Activated T-cell treated with anti-CD3 and anti-CD28 coated beads, Interleukin-2, amount 50 U/mL, for 24 hours (primary cell): ENCODE data around the gene TNIK.

Source experiments
- DNase-seq: peaks from one replicate; pipeline ENCODE4 v3.0.0-alpha.2; 2020
- H3K27ac Mint-ChIP-seq: 2 replicates; pipeline ENCODE4 v1.8.0; 2020; ENCODE audit warnings: mild to moderate bottlenecking, mixed read lengths
- H3K27me3 Mint-ChIP-seq: 2 replicates; pipeline ENCODE4 v1.8.0; 2020; ENCODE audit warnings: mixed read lengths
- H3K36me3 Mint-ChIP-seq: 2 replicates; pipeline ENCODE4 v1.8.0; 2020; ENCODE audit warnings: low read depth, mixed read lengths
- H3K4me1 Mint-ChIP-seq: 2 replicates; pipeline ENCODE4 v1.8.0; 2020; ENCODE audit warnings: low read depth, mixed read lengths
- H3K4me3 Mint-ChIP-seq: 2 replicates; pipeline ENCODE4 v1.8.0; 2020; ENCODE audit warnings: mild to moderate bottlenecking, moderate library complexity, mixed read lengths
- H3K9me3 Mint-ChIP-seq: 2 replicates; pipeline ENCODE4 v1.8.0; 2020; ENCODE audit warnings: mixed read lengths

TNIK gene

DNA sequence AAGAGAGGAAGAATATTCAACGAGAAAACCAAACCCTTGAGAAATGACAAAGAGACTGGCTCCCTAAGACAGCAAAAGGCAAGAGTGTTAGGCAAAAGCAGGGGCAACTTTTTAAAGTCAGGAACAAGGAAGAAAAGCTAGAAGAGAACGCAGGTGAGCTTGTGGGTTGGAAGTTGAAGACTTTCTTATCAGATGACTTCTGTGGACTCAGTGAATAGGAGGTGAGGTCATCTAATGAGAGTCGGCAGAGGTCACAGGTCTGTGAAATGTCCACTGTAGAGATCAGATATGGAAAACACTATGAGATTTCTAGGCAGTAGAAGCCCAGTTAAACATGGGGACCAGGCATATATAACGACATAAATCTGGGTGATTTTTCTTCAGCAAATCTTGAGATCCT, 27.2 kb upstream of the TNIK start:
- peaks cover 22% of the 10 kb centered on the region for H3K4me1 Mint-ChIP-seq
- no peaks in the 10 kb centered on the region for H3K27me3 Mint-ChIP-seq
- no peak overlapping the region for H3K4me3 Mint-ChIP-seq
- H3K36me3 Mint-ChIP-seq, result no peaks in the 10 kb centered on the region
- H3K27ac Mint-ChIP-seq, result no peak overlapping the region
- DNase-seq, result no peak
- H3K9me3 Mint-ChIP-seq, result no peaks in the 10 kb centered on the region

- no peaks in the 10 kb centered on the region for H3K36me3 Mint-ChIP-seq
- no peak for DNase-seq
- H3K27ac Mint-ChIP-seq, result no peak overlapping the region
- H3K9me3 Mint-ChIP-seq, result no peaks in the 10 kb centered on the region
- no peak overlapping the region for H3K4me3 Mint-ChIP-seq
- H3K4me1 Mint-ChIP-seq, result peaks cover 17% of the 10 kb centered on the region
- H3K27me3 Mint-ChIP-seq, result no peaks in the 10 kb centered on the region
These were observed 25.1 kb upstream of the TNIK start for GRCh38 chr3:171485338-171485737.

- no peak for DNase-seq
- no peaks in the 10 kb centered on the region for H3K9me3 Mint-ChIP-seq
- no peaks in the 10 kb centered on the region for H3K36me3 Mint-ChIP-seq
- H3K4me1 Mint-ChIP-seq, result peaks cover 19% of the 10 kb centered on the region
- peak overlapping the region; percentile 38 for H3K27ac Mint-ChIP-seq
- no peaks in the 10 kb centered on the region for H3K27me3 Mint-ChIP-seq
- no peak overlapping the region for H3K4me3 Mint-ChIP-seq
These were observed 20.8 kb upstream of the TNIK start for GRCh38 chr3:171481011-171481410.

DNA sequence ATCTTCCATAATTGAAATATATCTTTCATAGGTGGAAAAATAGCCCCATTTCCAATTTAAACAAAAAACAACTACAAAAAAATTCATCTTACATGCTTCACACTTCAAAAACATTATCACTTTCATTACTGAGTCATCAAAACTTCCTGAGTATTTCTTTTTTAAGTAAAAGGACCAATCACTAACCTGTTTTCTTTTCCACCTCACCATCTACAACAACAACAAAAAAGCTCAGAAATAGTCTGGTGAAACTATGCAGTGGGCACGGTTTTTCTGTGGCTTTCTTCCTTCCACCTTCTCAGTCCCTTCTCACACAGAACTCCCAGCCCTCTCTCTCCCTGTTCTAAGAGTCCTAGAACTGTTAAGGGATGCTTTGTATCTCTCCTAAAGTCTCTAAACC, 20.3 kb upstream of the TNIK start:
- H3K4me1 Mint-ChIP-seq, result peaks cover 19% of the 10 kb centered on the region
- no peak for DNase-seq
- no peaks in the 10 kb centered on the region for H3K9me3 Mint-ChIP-seq
- no peaks in the 10 kb centered on the region for H3K36me3 Mint-ChIP-seq
- peak overlapping the region; percentile 14 for H3K4me3 Mint-ChIP-seq
- H3K27ac Mint-ChIP-seq, result peak overlapping the region; percentile 38
- no peaks in the 10 kb centered on the region for H3K27me3 Mint-ChIP-seq

DNA sequence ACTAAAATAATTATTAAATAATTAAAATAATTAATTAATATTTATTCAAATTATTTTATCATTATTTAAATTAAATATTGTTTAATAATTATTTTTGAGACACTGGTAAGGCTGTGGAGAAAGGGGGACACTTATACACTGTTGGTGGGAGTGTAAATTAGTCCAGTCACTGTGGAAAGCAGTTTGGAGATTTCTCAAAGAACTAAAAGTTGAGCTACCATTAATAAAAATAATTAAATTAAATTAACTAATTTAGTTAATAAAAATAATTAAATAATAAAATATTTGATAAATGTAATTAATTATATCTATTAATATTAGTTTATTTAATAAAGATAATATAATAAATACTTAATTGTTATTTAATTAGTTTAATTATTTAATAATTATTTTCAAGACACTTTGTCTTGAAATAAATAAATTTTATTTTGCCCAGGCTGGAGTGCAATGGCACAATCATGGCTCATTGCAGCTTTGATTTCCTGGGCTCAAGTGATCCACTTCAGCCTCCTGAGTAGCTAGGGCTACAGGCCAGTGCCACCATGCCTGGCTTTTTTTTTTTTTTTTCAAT, 16.4 kb upstream of the TNIK start:
- H3K4me3 Mint-ChIP-seq, result no peak overlapping the region
- DNase-seq, result no peak
- H3K27me3 Mint-ChIP-seq, result no peaks in the 10 kb centered on the region
- H3K36me3 Mint-ChIP-seq, result no peaks in the 10 kb centered on the region
- no peak overlapping the region for H3K27ac Mint-ChIP-seq
- peaks cover 18% of the 10 kb centered on the region for H3K4me1 Mint-ChIP-seq
- H3K9me3 Mint-ChIP-seq, result no peaks in the 10 kb centered on the region

DNA sequence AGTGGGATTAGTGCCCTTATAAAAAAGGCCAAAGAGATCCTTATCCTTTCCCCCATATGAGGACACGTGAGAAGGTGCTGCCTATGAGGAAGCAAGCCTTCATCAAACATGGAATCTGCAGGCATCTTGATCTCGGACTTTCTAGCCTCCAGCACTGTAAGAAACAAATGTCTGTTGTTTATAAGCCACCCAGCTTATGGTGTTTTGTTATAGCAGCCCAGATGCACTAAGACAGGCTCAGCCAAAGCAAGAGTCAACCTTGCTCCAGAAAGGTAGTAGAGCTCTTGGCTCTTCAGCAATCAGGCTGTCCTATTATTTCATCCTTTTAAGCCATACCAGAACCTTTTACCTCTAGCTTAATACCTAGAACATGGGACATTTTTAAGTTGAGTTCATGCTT, 12.3 kb upstream of the TNIK start:
- no peak for DNase-seq
- Mint-ChIP-seq H3K4me1 (no peaks in the 10 kb centered on the region), H3K4me3 (no peak overlapping the region), H3K9me3 (no peaks in the 10 kb centered on the region), H3K27me3 (no peaks in the 10 kb centered on the region), H3K27ac (no peak overlapping the region), H3K36me3 (no peaks in the 10 kb centered on the region)

DNA sequence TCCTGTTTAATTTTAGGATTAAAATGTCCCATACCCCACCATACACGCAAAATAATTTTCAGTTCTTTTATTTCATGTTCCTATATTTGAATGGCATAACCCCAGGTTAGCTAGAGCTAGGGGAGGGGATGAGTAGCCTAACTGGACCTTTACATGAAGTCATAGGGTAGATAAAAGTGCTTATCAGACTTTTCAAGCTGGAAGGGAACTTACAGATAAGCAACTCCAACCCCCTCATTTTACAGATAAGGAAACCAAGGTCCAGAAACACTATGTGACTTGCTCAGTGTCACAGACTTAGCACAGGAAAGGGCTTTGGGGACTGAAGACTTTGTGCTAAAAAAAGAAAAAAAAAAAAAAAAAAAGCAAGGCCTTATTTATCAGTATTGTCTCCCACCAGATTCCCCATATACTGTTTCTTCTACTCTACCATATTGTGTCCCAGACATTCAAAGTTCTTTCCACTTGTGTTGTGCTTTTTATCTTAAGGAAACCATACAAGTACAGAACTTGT, 10.6 kb upstream of the TNIK start:
- no peaks in the 10 kb centered on the region for H3K36me3 Mint-ChIP-seq
- H3K4me3 Mint-ChIP-seq, result no peak overlapping the region
- no peak for DNase-seq
- H3K4me1 Mint-ChIP-seq, result peaks cover 1% of the 10 kb centered on the region
- no peak overlapping the region for H3K27ac Mint-ChIP-seq
- no peaks in the 10 kb centered on the region for H3K27me3 Mint-ChIP-seq
- no peaks in the 10 kb centered on the region for H3K9me3 Mint-ChIP-seq

GRCh38 chr3:171469376-171469775, 9.2 kb upstream of the TNIK start:
- Mint-ChIP-seq H3K27me3 (no peaks in the 10 kb centered on the region), H3K4me3 (no peak overlapping the region), H3K9me3 (no peaks in the 10 kb centered on the region), H3K27ac (no peak overlapping the region), H3K4me1 (peaks cover 3% of the 10 kb centered on the region), H3K36me3 (no peaks in the 10 kb centered on the region)
- DNase-seq, result no peak

DNA sequence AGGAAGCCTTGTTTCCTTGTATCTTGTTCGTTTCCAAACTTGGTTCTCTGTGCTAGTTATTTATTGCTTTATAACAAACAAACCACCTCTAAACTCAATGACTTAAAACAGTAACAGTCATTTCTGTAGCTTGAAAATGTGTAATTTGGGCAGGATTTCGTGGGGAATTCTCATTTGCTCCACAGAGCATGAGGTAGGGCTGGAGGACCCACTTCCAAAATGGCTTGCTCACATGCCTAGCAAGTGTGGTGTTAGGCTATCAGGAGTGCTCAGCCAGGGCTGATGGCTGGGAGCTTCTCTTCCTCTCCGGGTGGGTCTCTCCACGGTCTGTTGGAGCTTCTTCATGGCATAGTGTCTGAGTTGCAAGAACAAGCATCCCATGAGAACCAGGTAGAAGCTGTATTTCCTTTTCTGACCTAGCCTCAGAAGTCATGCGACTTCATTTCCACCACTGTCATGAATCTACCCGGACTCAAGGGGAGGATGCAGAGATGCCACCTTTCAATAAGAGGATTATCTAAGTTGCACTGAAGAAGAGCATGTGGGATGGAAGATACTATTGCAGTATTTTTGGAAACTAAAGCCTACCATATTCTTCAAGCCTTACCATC, 8.2 kb upstream of the TNIK start:
- peaks cover 3% of the 10 kb centered on the region for H3K4me1 Mint-ChIP-seq
- no peaks in the 10 kb centered on the region for H3K27me3 Mint-ChIP-seq
- no peak for DNase-seq
- H3K9me3 Mint-ChIP-seq, result no peaks in the 10 kb centered on the region
- H3K4me3 Mint-ChIP-seq, result no peak overlapping the region
- no peaks in the 10 kb centered on the region for H3K36me3 Mint-ChIP-seq
- no peak overlapping the region for H3K27ac Mint-ChIP-seq

- H3K4me3 Mint-ChIP-seq, result no peak overlapping the region
- H3K4me1 Mint-ChIP-seq, result peaks cover 18% of the 10 kb centered on the region
- no peaks in the 10 kb centered on the region for H3K9me3 Mint-ChIP-seq
- no peaks in the 10 kb centered on the region for H3K27me3 Mint-ChIP-seq
- DNase-seq, result no peak
- H3K27ac Mint-ChIP-seq, result no peak overlapping the region
- peaks cover 5% of the 10 kb centered on the region for H3K36me3 Mint-ChIP-seq
These were observed 5.6 kb upstream of the TNIK start for GRCh38 chr3:171465763-171466162.

DNA sequence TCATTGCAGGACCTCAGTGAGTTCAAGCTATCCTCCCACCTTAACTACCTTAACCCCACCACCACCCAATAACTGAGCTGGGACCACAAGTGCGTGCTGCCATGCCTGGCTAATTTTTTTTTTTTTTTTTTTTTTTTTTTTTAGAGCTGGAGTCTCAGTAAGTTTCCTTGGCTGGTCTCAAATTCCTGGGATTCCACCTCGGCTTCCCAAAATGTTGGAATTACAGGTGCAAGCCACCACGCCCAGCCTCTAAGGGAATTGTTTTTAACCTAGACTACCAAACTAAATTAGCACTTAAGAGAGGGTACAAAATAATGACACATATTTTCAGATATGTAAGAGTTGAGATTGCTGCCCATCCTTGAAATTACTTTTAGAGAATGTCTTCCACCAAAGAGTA, 4.3 kb upstream of the TNIK start:
- no peak overlapping the region for H3K27ac Mint-ChIP-seq

DNA sequence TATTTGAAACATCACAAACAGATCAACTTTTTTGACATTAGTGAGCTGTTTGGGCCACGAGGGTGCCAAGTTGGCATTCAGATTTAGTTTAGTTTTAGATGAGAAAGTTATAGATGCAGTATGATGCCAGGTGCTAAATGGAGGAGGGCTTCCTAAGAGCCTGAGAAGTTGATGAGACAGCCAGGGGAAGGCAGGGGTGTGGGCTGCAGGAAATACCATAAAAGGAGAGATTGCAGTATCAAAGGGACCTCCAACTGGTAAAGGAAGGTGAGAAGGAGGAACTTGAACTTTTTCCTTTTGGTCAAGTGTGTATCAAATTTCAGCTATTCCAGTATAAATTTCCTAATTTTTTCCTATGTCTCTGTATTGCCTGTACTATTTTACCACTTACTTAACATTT, 2.0 kb upstream of the TNIK start:
- no peaks in the 10 kb centered on the region for H3K9me3 Mint-ChIP-seq
- no peak for DNase-seq
- peak overlapping the region; percentile 32 for H3K27ac Mint-ChIP-seq
- H3K27me3 Mint-ChIP-seq, result no peaks in the 10 kb centered on the region
- peaks cover 32% of the 10 kb centered on the region for H3K4me1 Mint-ChIP-seq
- peak overlapping the region; percentile 88 for H3K4me3 Mint-ChIP-seq
- peaks cover 24% of the 10 kb centered on the region for H3K36me3 Mint-ChIP-seq

More for the DNA sequence above, 4.3 kb upstream of the TNIK start:
- peaks cover 18% of the 10 kb centered on the region for H3K4me1 Mint-ChIP-seq
- peaks cover 12% of the 10 kb centered on the region for H3K36me3 Mint-ChIP-seq
- no peaks in the 10 kb centered on the region for H3K27me3 Mint-ChIP-seq
- no peaks in the 10 kb centered on the region for H3K9me3 Mint-ChIP-seq
- no peak for DNase-seq
- H3K4me3 Mint-ChIP-seq, result no peak overlapping the region

GRCh38 chr3:171461525-171461917, 1.3 kb upstream of the TNIK start:
- Mint-ChIP-seq H3K4me1 (peaks cover 39% of the 10 kb centered on the region), H3K36me3 (peaks cover 24% of the 10 kb centered on the region), H3K27me3 (no peaks in the 10 kb centered on the region), H3K27ac (peak overlapping the region; percentile 92), H3K4me3 (peak overlapping the region; percentile 88), H3K9me3 (no peaks in the 10 kb centered on the region)
- DNase-seq, result no peak

GRCh38 chr3:171460725-171461524, 720 bp upstream of the TNIK start:
- Mint-ChIP-seq H3K4me1 (peaks cover 45% of the 10 kb centered on the region), H3K36me3 (peaks cover 24% of the 10 kb centered on the region), H3K9me3 (no peaks in the 10 kb centered on the region), H3K4me3 (peak overlapping the region; percentile 88), H3K27me3 (no peaks in the 10 kb centered on the region), H3K27ac (peak overlapping the region; percentile 92)
- peak; percentile 77 for DNase-seq
